ENCODE data around the gene CRYBB2. TPM values are rescaled to one million over a fixed set of nuclear protein-coding genes. Genes with fewer than 3 reads are reported as not detected.

CRYBB2 gene
- total RNA-seq, 1 experiment from 2014 or later = not detected

DNA sequence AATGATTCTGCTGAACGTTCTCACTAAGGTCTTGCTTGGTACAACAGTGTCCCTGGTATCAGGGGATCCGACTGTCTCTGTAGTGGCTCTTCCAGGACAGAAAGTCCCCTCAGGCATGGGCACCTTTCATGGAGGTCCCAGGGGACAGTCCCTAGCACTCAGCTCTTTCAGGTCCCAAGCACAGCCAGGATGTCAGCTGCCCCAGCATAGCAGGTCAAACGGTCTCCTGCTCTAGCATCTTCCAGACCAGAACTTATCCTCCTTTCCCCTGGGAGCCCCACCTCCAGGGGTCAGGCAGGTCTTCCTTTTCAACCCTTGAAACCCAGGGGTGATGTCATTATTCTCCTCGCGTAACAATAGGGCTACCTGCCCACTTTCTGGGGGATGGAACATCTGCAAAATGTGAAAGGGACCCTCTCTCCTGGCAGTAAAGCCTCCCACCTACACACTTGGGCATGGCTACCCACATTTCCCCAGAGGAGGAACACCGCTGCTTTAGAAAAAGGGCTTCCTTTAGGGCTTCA, 44.5 kb upstream of the CRYBB2 start:
- no CpG with 5 or more reads among the region's 6 CpGs for WGBS (ENCODE audit: extremely low coverage, insufficient read length, low lambda C conversion rate)
- Histone ChIP-seq H3K79me1 (ENCODE audit: insufficient read depth, low read depth, low read length, poor library complexity, severe bottlenecking) (no peaks in the 10 kb centered on the region), H3T11ph (ENCODE audit: low read length) (no peak overlapping the region), H2BK12ac (ENCODE audit: insufficient read length, low read depth, low read length) (no peak overlapping the region), H2BK5ac (ENCODE audit: insufficient read length, low read length) (no peak overlapping the region), H3K4me1 (ENCODE audit: insufficient read depth, low read length) (no peaks in the 10 kb centered on the region), H3K14ac (ENCODE audit: insufficient read depth, low read length) (no peak overlapping the region), H3K9ac (ENCODE audit: extremely low read depth, insufficient read length, low read length) (no peak overlapping the region), H3K56ac (ENCODE audit: insufficient read length, low read depth, low read length) (no peak overlapping the region), H2AFZ (ENCODE audit: low read length) (no peak overlapping the region), H2BK120ac (ENCODE audit: low read depth, low read length, poor library complexity, severe bottlenecking) (no peak overlapping the region), H4K91ac (ENCODE audit: insufficient read length, low read depth, low read length) (no peak overlapping the region), H3K9me3 (ENCODE audit: control insufficient read depth, low read depth, low read length) (no peaks in the 10 kb centered on the region), H2BK15ac (ENCODE audit: low read depth, low read length) (no peak overlapping the region), H4K20me1 (ENCODE audit: control insufficient read depth, insufficient read depth, insufficient read length) (no peaks in the 10 kb centered on the region), H3K79me2 (ENCODE audit: insufficient read depth, low read length) (no peaks in the 10 kb centered on the region), H3K18ac (ENCODE audit: insufficient read length, low read depth, low read length) (no peak overlapping the region), H3K4me2 (ENCODE audit: insufficient read depth, insufficient read length, low read length) (no peak overlapping the region), H4K8ac (replicated peaks; ENCODE audit: insufficient read length, low read depth, low read length) (no peak overlapping the region), H3K27me3 (ENCODE audit: insufficient read depth, low read length) (no peaks in the 10 kb centered on the region; the same call in 1 of the 2 replicates), H3K27ac (ENCODE audit: insufficient read length, low read depth, low read length) (no peak overlapping the region), H2BK20ac (ENCODE audit: low read depth, low read length, poor library complexity, severe bottlenecking) (no peak overlapping the region), H2AK5ac (ENCODE audit: insufficient read length, low read length) (no peak overlapping the region), H3K4ac (ENCODE audit: low read depth, low read length) (no peak overlapping the region), H3K23ac (ENCODE audit: insufficient read length, low read depth, low read length) (no peak overlapping the region), H4K5ac (ENCODE audit: insufficient read length, low read depth, low read length) (no peak overlapping the region), H3K23me2 (ENCODE audit: insufficient read length, low read depth, low read length, poor library complexity, severe bottlenecking) (no peaks in the 10 kb centered on the region)
- no peak for DNase-seq
- Mint-ChIP-seq H3K27ac (peak overlapping the region in 2 of 3 experiments; percentile 57 to 70; a peak in 2 of 7 replicates), H3K4me3 (no peak overlapping the region), H3K27me3 (ENCODE audit: low read depth) (no peaks in the 10 kb centered on the region), H3K4me1 (peaks cover 9% of the 10 kb centered on the region in 2 experiments), H3K36me3 (ENCODE audit: insufficient read depth in 1 of 3, low read depth in 3 of 3) (peaks cover 8 to 21% (median 12%) of the 10 kb centered on the region in 3 experiments), H3K9me3 (peaks cover 0 to 2% of the 10 kb centered on the region in 2 experiments; a peak in 1 of 5 replicates)
- TF ChIP-seq, protein P1, sequence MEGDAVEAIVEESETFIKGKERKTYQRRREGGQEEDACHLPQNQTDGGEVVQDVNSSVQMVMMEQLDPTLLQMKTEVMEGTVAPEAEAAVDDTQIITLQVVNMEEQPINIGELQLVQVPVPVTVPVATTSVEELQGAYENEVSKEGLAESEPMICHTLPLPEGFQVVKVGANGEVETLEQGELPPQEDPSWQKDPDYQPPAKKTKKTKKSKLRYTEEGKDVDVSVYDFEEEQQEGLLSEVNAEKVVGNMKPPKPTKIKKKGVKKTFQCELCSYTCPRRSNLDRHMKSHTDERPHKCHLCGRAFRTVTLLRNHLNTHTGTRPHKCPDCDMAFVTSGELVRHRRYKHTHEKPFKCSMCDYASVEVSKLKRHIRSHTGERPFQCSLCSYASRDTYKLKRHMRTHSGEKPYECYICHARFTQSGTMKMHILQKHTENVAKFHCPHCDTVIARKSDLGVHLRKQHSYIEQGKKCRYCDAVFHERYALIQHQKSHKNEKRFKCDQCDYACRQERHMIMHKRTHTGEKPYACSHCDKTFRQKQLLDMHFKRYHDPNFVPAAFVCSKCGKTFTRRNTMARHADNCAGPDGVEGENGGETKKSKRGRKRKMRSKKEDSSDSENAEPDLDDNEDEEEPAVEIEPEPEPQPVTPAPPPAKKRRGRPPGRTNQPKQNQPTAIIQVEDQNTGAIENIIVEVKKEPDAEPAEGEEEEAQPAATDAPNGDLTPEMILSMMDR (conservative IDR thresholded peaks at IDR 0.05) = no peak

Measured in H9 (cell line).